Transverse colon (tissue), 4 donors: ENCODE data around the gene STOX2. TPM values are rescaled to one million over a fixed set of nuclear protein-coding genes. Genes with fewer than 3 reads are reported as not detected.
A peak's percentile ranks its signal among the peaks of the same experiment; 100 is the strongest.

ENCODE experiments used
- DNase-seq: peaks from one replicate; pipeline ENCODE4 v3.0.0-alpha.2; 2019
- H3K27ac ChIP-seq, 4 donors: fragments of 200-600 bp; sonication (generic); 2 replicates each; pipeline ENCODE4 v1.5.1; 2016 to 2018; ENCODE audit warnings: inconsistent platforms in 4 of 4
- H3K27me3 ChIP-seq: fragments of 200-600 bp; sonication (generic); 2 replicates; pipeline ENCODE4 v1.5.1; 2017; ENCODE audit warnings: inconsistent platforms
- H3K36me3 ChIP-seq, 4 donors: fragments of 200-600 bp; sonication (generic); 2 replicates each; pipeline ENCODE4 v1.5.1; 2017 to 2019; ENCODE audit warnings: inconsistent platforms in 4 of 4
- H3K4me1 ChIP-seq, 4 donors: fragments of 200-600 bp; sonication (generic); 2 replicates each; pipeline ENCODE4 v1.5.1; 2017 to 2020; ENCODE audit warnings: inconsistent platforms in 4 of 4
- H3K4me3 ChIP-seq, 4 donors: fragments of 200-600 bp; sonication (generic); 1 replicate in 1 of 4; 2 replicates in 3 of 4; pipeline versions ENCODE4 v1.5.1 to v1.6.1; 2017 to 2019; ENCODE audit warnings: inconsistent platforms in 4 of 4
- H3K9me3 ChIP-seq, 2 donors: fragments of 200-600 bp; sonication (generic); 2 replicates each; pipeline ENCODE4 v1.5.1; 2017 to 2019; ENCODE audit warnings: inconsistent platforms in 2 of 2
- EP300 ChIP-seq: sonication (generic); formaldehyde crosslinking; IDR thresholded peaks from one replicate; pipeline ENCODE4 v1.6.1; 2017; ENCODE audit warnings: antibody characterized with exemption, low read depth
- POLR2A ChIP-seq: fragments of 450-650 bp; IDR thresholded peaks from one replicate; pipeline ENCODE4 v1.6.1; 2016; ENCODE audit warnings: antibody characterized with exemption, mild to moderate bottlenecking, moderate library complexity
- POLR2AphosphoS5 ChIP-seq, 3 donors: sonication (generic); formaldehyde crosslinking; IDR thresholded peaks; one replicate each; pipeline ENCODE4 v1.6.1; 2016; ENCODE audit warnings: antibody characterized with exemption in 3 of 3
- WGBS, 2 donors: methylation state at CpG; one replicate each; pipeline ENCODE4 v1.1.5; 2018; ENCODE audit warnings: low coverage in 1 of 2; 5-methylcytosine and 5-hydroxymethylcytosine counted together
- in situ Hi-C, 4 donors: fragments of 200-750 bp; cut with MboI; loops; one replicate each; pipeline versions ENCODE4 v1.15.0 to v1.15.1; 2017; ENCODE audit warnings: low sequenced_read_pairs in 3 of 4, low pct_ligation_motif_present in 1 of 4, low pct_unique_long_range_greater_than_20kb in 1 of 4
- intact Hi-C: fragments of 100-400 bp; cut with DNase I; formaldehyde crosslinking; loops from one replicate; pipeline ENCODE4 v1.15.1; 2023; ENCODE audit warnings: low total_unique reads
- total RNA-seq, 4 donors: library from RNA; depleted of rRNA; stranded (reverse); fragments of >200 nt; gene quantifications; one replicate each; pipeline ENCODE4 v1.1.0, GENCODE V29; 2016
- TF ChIP-seq, protein P1 (sequence below), 5 experiments: fragments of 200-600 bp in 3 of 5; fragments of 450-650 bp in 2 of 5; sonication (generic) in 3 of 5; IDR thresholded peaks; 1 replicate in 2 of 5; 2 replicates in 3 of 5; pipeline ENCODE4 v1.5.1; 2016 to 2017; ENCODE audit warnings: antibody characterized with exemption in 5 of 5, inconsistent platforms in 3 of 5, mild to moderate bottlenecking in 2 of 5, moderate library complexity in 1 of 5

Gene STOX2, protein sequence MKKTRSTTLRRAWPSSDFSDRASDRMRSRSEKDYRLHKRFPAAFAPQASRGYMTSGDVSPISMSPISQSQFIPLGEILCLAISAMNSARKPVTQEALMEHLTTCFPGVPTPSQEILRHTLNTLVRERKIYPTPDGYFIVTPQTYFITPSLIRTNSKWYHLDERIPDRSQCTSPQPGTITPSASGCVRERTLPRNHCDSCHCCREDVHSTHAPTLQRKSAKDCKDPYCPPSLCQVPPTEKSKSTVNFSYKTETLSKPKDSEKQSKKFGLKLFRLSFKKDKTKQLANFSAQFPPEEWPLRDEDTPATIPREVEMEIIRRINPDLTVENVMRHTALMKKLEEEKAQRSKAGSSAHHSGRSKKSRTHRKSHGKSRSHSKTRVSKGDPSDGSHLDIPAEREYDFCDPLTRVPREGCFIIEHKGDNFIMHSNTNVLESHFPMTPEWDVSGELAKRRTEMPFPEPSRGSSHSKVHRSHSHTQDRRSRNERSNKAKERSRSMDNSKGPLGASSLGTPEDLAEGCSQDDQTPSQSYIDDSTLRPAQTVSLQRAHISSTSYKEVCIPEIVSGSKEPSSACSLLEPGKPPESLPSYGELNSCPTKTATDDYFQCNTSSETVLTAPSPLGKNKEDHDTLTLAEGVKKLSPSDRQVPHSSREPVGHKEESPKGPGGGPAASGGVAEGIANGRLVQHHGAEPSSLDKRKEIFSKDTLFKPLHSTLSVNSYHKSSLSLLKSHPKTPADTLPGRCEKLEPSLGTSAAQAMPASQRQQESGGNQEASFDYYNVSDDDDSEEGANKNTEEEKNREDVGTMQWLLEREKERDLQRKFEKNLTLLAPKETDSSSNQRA (N-terminal part only)
- total RNA-seq: 10 to 100 TPM in 1 of 4 donors, 1 to 10 TPM in 2, under 1 TPM in 1; 0.37 to 90.8 (median 7.7) TPM

DNA sequence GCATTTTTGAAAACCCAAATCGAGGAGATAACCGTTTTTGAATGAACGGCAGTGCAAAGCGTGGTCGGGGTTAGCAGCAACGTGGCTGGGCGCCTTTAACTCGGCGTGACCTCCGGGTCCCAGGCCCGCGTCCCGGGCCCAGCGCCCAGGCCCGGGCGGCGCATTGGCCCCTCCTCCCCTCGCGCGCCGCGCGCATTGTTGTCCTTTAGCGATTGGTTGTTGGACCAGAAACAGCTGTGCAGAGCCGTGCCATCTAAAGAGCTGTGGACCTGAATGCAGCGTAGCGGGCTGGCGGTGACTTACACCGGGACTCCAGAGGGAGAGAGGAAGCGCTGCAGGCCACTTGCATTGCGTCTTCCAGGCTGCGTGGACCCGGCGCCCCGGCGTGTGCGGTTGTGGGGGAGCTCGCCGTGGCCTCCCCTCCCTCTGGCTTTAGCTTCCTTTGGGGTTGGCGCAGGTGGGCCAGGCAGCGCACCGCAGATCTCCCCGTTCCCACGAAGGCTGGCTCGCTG is at the start of gene STOX2:
Gene STOX2 (plus strand): TSS at position 227 of the 512 bp plus-strand sequence. CDS start 1,484 bp downstream, outside the sequence.
- H3K4me3 ChIP-seq: peak within 1 kb of the TSS; percentile 38 to 72 (median 54)
- H3K27ac ChIP-seq: peak within 1 kb of the TSS; percentile 59 to 73 (median 68)
- WGBS, 2 donors: 10 to 14% methylated on average over 2 to 33 of the region's 45 CpGs
- TF ChIP-seq POLR2A: no peak
- peak in 2 of 3 donors; percentile 50 to 67 for TF ChIP-seq POLR2AphosphoS5 (IDR thresholded peaks at IDR 0.05)
- no peak for TF ChIP-seq EP300
- TF ChIP-seq, protein P1, sequence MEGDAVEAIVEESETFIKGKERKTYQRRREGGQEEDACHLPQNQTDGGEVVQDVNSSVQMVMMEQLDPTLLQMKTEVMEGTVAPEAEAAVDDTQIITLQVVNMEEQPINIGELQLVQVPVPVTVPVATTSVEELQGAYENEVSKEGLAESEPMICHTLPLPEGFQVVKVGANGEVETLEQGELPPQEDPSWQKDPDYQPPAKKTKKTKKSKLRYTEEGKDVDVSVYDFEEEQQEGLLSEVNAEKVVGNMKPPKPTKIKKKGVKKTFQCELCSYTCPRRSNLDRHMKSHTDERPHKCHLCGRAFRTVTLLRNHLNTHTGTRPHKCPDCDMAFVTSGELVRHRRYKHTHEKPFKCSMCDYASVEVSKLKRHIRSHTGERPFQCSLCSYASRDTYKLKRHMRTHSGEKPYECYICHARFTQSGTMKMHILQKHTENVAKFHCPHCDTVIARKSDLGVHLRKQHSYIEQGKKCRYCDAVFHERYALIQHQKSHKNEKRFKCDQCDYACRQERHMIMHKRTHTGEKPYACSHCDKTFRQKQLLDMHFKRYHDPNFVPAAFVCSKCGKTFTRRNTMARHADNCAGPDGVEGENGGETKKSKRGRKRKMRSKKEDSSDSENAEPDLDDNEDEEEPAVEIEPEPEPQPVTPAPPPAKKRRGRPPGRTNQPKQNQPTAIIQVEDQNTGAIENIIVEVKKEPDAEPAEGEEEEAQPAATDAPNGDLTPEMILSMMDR (IDR thresholded peaks at IDR 0.05): no peak
- peaks cover 43% of the 10 kb centered on the region for H3K27me3 ChIP-seq
- in situ Hi-C loops: no loop called here
- DNase-seq: peak; percentile 69
- H3K36me3 ChIP-seq: no peaks in the 10 kb centered on the region
- H3K4me1 ChIP-seq: peaks cover 0 to 22% (median 18%) of the 10 kb centered on the region in 4 donors
- intact Hi-C loops: no loop called here
- peaks cover 0 to 2% of the 10 kb centered on the region in 2 donors for H3K9me3 ChIP-seq

DNA sequence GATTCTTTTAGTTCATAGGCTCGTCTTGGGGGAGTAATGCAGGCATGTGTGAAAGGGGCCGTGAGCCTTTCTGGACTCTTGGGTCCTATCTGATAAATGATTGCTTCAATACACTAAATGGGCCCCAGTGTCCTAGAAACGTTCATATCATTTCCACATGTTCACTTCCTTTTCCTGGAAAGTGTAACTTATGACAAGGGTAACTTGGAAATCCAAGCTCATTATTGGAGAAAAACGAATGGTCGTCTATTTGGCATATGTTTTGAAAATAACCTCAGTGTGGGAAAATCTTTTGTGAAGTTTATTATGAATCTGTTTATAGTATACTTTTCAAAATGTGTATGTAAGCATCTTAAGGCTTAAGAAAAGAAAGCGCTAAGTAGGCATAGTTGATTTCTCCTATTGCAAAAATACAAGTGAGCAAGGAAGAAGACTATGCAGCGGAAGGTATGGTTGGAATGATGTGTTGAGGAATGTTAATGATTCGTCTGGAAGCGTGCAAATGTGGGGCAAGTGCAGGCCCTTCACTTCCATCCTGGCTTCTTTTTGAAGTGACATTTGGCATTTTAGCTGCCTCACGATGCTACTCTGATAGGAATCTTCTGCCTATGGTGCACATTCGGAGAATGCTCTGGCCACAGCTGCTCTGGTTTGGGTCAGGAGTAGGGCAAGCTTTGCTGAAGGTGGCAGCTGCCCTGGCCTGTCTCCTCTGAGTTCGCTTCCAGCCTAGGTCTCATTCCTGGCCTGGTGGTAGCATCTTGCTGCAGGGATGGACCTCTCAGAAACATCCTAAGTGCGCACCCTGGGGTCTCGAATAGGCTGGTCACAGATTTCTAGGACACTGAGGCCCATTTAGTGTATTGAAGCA is 49.5 kb upstream of the STOX2 start:
- Histone ChIP-seq H3K27me3 (no peaks in the 10 kb centered on the region), H3K4me1 (no peaks in the 10 kb centered on the region), H3K27ac (no peak overlapping the region), H3K36me3 (no peaks in the 10 kb centered on the region), H3K4me3 (no peak overlapping the region), H3K9me3 (no peaks in the 10 kb centered on the region)
- whole genome bisulfite sequencing, 2 donors: 71 to 87% methylated on average over 7 to 14 of the region's 14 CpGs
- in situ Hi-C loops (no loop called here), intact Hi-C loops (no loop called here)
- no peak for DNase-seq
- TF ChIP-seq, protein P1 (IDR thresholded peaks at IDR 0.05): no peak
- TF ChIP-seq POLR2A (no peak), POLR2AphosphoS5 (IDR thresholded peaks at IDR 0.05) (no peak), EP300 (no peak)

DNA sequence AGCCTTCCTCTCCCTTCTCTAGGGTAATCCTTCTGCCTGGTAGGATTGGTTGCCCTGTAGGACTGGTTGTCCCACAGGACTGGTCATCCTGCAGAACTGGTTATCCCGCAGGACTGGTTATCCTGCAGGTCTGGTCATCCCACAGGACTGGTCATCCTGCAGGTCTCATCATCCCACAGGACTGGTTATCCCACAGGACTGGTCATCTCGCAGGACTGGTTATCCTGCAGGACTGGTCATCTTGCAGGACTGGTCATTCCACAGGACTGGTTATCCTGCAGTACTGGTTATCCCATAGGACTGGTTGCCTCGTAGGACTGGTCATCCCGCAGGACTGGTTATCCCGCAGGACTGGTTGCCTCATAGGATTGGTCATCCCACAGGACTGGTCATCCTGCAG is 48.1 kb upstream of the STOX2 start:
- intact Hi-C loops (no loop called here), in situ Hi-C loops (no loop called here)
- Histone ChIP-seq H3K27me3 (no peaks in the 10 kb centered on the region), H3K36me3 (no peaks in the 10 kb centered on the region), H3K9me3 (no peaks in the 10 kb centered on the region), H3K27ac (no peak overlapping the region), H3K4me3 (no peak overlapping the region), H3K4me1 (no peaks in the 10 kb centered on the region)
- WGBS, 2 donors: 24 to 58% methylated on average over 3 to 5 of the region's 5 CpGs
- no peak for DNase-seq
- TF ChIP-seq EP300: no peak

DNA sequence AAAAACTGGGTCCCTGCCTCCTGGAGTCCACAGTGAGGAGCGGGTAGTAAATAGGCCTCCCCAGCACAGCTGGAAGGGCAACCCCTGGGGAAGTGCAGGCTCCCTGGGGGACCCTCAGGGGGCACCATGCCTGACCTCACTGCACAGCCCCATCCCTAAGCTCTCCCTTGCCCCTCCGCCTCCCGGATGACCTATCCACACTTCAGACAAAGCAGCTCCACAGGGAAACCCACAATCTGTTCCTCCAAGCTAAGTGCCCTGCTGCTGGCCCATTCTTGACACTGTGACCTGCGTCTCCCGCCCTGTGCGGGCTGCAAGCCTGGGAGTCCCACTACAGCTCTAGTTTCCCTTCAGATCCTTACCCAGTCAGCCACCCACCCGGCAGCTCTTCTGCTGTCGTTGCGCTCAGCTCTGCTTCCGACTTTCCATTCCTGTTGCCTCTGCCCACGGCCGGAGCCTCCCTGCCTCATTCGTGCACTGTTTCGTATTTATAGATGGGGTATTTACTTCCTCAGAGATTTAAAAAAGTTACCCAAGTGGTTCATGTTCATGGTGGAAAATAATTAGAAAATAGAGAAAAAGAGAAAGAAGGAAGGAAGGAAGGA is 47.0 kb upstream of the STOX2 start:
- WGBS, 2 donors: 83% methylated on average over 14 of the region's 14 CpGs; no CpG with 5 or more reads in 1 of the 2 donors
- no peaks in the 10 kb centered on the region for H3K4me1 ChIP-seq
- in situ Hi-C loops: no loop called here
- no peak for DNase-seq
- TF ChIP-seq, protein P1 (IDR thresholded peaks at IDR 0.05): no peak
- no peak for TF ChIP-seq POLR2AphosphoS5 (IDR thresholded peaks at IDR 0.05)
- no peak for TF ChIP-seq POLR2A
- no peak for TF ChIP-seq EP300
- no peaks in the 10 kb centered on the region for H3K9me3 ChIP-seq
- H3K27me3 ChIP-seq: no peaks in the 10 kb centered on the region
- no peak overlapping the region for H3K4me3 ChIP-seq
- no peak overlapping the region for H3K27ac ChIP-seq
- intact Hi-C loops: no loop called here
- no peaks in the 10 kb centered on the region for H3K36me3 ChIP-seq
